HL-60 (cell line): ENCODE data around the gene PADI4.

Experiments used
- DNase-seq, 2 experiments: peaks; one replicate each; pipeline ENCODE4 v3.0.0-alpha.2; 2010 to 2020; ENCODE audit warnings: low read depth in 1 of 2, low spot score in 1 of 2
- H3K27ac ChIP-seq: fragments of 250-450 bp; sonication (Bioruptor Pico); replicated peaks from 2 replicates; pipeline ENCODE4 v1.5.1; 2020; ENCODE audit warnings: mild to moderate bottlenecking, moderate library complexity
- H3K27me3 ChIP-seq: fragments of 250-450 bp; sonication (Bioruptor Pico); 2 replicates; pipeline ENCODE4 v1.5.1; 2021; ENCODE audit warnings: mild to moderate bottlenecking, moderate library complexity; ENCODE audit not compliant: insufficient read depth, poor library complexity, severe bottlenecking
- H3K4me3 ChIP-seq: replicated peaks from 2 replicates; pipeline ENCODE4 v1.5.1; 2011; ENCODE audit warnings: mild to moderate bottlenecking, control low read depth, low read length; ENCODE audit not compliant: insufficient read depth
- GABPA ChIP-seq: IDR thresholded peaks from 2 replicates; pipeline ENCODE4 v1.6.1; 2012; ENCODE audit warnings: low read depth
- POLR2AphosphoS5 ChIP-seq: IDR thresholded peaks from 2 replicates; pipeline ENCODE4 v1.6.1; 2012; ENCODE audit warnings: low read depth
- SPI1 ChIP-seq: IDR thresholded peaks from 2 replicates; pipeline ENCODE4 v1.6.1; 2012; ENCODE audit warnings: low read depth, mild to moderate bottlenecking, borderline replicate concordance
- TF ChIP-seq, protein P1 (sequence below): IDR thresholded peaks from one replicate; pipeline ENCODE4 v1.5.1; 2011; ENCODE audit warnings: low read length, control low read depth, inconsistent platforms; ENCODE audit not compliant: insufficient read depth
- TF ChIP-seq, protein P2 (sequence below): IDR thresholded peaks from 2 replicates; pipeline ENCODE4 v1.6.1; 2012; ENCODE audit warnings: low read depth; ENCODE audit not compliant: insufficient replicate concordance

Gene PADI4

DNA sequence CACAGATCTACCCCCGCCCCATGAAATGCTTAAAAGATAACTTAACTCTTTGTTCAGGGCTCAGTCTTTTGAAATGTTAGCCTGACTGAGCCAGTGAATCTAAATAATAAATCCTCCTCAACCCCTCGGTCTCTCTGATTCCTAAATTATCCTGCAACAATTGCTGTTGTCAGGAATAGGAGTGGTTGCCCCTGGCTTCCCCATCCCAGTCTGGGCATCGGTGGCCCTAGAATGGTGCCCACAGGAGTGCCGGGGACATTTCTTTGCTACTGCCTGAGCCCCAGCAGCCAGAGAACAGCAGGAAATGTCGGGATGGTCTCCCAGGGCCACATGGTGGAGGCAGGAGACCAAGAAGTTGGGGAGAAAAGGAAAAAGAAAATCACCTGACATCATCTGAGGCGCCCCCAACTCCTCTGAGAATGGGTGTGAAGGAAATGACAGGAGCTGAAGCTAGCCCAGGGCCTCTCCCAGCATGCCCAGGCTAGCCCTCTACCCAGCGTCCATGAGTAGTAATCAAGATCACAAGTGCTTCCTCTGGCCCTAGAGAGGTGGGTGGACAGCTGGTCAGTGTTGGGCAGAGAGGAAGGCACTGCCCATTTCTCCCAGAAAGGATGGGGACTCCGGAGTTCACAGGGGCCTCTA lies 1.6 kb downstream of the PADI4 start:
- no peak for TF ChIP-seq POLR2AphosphoS5
- TF ChIP-seq, protein P1, sequence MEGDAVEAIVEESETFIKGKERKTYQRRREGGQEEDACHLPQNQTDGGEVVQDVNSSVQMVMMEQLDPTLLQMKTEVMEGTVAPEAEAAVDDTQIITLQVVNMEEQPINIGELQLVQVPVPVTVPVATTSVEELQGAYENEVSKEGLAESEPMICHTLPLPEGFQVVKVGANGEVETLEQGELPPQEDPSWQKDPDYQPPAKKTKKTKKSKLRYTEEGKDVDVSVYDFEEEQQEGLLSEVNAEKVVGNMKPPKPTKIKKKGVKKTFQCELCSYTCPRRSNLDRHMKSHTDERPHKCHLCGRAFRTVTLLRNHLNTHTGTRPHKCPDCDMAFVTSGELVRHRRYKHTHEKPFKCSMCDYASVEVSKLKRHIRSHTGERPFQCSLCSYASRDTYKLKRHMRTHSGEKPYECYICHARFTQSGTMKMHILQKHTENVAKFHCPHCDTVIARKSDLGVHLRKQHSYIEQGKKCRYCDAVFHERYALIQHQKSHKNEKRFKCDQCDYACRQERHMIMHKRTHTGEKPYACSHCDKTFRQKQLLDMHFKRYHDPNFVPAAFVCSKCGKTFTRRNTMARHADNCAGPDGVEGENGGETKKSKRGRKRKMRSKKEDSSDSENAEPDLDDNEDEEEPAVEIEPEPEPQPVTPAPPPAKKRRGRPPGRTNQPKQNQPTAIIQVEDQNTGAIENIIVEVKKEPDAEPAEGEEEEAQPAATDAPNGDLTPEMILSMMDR = no peak
- TF ChIP-seq SPI1 = no peak
- no peak for TF ChIP-seq GABPA
- TF ChIP-seq, protein P2, sequence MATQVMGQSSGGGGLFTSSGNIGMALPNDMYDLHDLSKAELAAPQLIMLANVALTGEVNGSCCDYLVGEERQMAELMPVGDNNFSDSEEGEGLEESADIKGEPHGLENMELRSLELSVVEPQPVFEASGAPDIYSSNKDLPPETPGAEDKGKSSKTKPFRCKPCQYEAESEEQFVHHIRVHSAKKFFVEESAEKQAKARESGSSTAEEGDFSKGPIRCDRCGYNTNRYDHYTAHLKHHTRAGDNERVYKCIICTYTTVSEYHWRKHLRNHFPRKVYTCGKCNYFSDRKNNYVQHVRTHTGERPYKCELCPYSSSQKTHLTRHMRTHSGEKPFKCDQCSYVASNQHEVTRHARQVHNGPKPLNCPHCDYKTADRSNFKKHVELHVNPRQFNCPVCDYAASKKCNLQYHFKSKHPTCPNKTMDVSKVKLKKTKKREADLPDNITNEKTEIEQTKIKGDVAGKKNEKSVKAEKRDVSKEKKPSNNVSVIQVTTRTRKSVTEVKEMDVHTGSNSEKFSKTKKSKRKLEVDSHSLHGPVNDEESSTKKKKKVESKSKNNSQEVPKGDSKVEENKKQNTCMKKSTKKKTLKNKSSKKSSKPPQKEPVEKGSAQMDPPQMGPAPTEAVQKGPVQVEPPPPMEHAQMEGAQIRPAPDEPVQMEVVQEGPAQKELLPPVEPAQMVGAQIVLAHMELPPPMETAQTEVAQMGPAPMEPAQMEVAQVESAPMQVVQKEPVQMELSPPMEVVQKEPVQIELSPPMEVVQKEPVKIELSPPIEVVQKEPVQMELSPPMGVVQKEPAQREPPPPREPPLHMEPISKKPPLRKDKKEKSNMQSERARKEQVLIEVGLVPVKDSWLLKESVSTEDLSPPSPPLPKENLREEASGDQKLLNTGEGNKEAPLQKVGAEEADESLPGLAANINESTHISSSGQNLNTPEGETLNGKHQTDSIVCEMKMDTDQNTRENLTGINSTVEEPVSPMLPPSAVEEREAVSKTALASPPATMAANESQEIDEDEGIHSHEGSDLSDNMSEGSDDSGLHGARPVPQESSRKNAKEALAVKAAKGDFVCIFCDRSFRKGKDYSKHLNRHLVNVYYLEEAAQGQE = no peak
- H3K27me3 ChIP-seq = no peaks in the 10 kb centered on the region
- peak overlapping the region; percentile 33 for H3K4me3 ChIP-seq
- peak overlapping the region; percentile 86 for H3K27ac ChIP-seq
- DNase-seq = no peak

DNA sequence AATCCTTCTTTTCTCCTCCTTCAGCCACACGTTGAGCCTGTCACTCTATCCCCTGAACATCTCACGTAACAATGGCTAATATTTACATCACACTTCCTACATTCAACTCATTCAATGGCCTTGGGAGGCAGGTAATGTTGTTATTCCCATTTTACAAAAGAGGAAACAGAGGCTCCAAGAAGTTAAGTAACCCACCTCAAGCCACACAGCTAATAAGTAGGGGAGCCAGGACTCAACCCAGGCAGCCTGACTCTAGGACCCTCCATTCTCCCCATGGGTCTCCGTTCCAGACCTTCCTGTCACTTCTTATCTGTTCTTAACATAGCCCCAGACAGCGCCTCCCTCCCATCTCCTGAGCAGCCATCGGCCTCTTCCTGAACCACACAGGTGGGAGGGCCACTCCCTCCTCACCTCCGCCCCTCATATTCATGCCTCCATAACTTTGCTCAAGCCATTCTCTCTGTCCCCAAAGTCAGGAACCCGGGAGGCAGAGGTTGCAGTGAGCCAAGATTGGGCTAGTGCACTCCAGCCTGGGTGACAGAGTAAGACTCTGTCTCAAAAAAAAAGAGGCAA lies 2.2 kb downstream of the PADI4 start:
- Histone ChIP-seq H3K27ac (peak overlapping the region; percentile 86), H3K4me3 (no peak overlapping the region), H3K27me3 (no peaks in the 10 kb centered on the region)
- DNase-seq = no peak
- TF ChIP-seq, protein P2 = no peak

DNA sequence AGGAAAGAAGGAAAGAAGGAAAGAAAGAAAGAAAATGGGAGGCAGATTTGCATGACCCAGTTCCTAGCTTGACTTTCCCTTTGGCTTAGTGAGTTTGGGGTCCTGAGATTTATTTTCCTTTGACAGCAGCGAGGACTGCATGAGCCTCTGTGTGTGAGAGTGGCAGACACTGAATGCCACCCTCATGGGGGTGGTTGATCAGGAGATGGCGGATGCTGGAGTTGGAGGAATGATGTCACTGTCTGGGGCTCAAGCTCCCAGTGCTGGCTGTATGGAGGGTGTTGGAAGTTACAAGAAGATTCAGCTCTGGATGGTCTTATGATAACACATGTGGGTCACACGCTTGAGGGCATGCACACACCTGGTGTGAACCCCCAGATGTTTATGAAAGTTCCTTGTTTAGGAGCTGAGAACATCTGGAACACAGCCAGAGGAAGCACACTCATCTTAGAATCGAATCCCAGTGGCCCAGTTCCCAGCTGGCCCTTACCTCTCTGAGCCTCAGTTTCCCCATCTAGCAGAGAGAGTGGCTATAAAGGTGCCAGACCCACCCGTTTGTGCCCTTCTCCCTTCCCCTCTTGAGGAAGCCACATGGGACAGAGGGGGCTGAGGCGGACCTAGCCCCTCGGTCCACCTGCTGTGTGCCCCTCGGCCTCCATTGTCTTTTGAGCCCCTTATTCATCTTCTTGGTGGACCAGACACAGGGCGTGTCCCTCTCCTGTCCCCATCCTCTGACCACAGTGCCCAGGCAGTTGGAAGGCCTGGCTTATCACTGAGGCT lies 5.7 kb downstream of the PADI4 start:
- Histone ChIP-seq H3K27ac (no peak overlapping the region), H3K4me3 (no peak overlapping the region), H3K27me3 (no peaks in the 10 kb centered on the region)
- TF ChIP-seq, protein P1 = no peak
- no peak for TF ChIP-seq POLR2AphosphoS5
- no peak for TF ChIP-seq SPI1
- TF ChIP-seq, protein P2 = no peak
- no peak for TF ChIP-seq GABPA
- DNase-seq = no peak
